A549 (cell line): Measurements from ENCODE around the gene CEP128.

Experiments used
- POLR2AphosphoS2 ChIP-seq: conservative IDR thresholded peaks from 2 replicates; pipeline ENCODE4 v1.6.1; 2012; ENCODE audit warnings: low read length, improper control_type of control experiment, inconsistent platforms
- SMC3 ChIP-seq: fragments of >200 bp; sonication (Bioruptor Twin); formaldehyde crosslinking; IDR thresholded peaks from 3 replicates; pipeline ENCODE4 v1.6.1; 2018; ENCODE audit warnings: inconsistent platforms

DNA sequence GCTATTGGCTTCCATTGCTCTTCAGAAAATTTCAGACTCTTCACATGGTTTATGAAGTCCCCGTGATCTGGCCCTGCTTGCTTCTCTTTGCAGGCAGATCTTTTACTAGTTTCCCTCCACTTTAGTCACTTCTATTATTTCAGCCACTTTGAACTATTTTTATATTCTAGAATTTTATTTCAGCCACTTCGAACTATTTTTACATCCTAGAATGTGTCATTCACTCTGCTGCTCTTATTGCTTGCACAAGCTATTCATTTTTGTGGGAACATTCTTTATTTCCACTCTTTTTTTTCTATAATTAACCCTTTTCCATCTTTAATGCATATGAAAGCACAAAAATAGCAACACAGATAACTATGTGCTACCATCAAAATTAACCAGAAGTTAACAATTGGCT is 38.4 kb upstream of the CEP128 start:
- TF ChIP-seq SMC3 (no peak), POLR2AphosphoS2 (no peak)
